ENCODE measurements around the gene RNASEH2A.

DNA sequence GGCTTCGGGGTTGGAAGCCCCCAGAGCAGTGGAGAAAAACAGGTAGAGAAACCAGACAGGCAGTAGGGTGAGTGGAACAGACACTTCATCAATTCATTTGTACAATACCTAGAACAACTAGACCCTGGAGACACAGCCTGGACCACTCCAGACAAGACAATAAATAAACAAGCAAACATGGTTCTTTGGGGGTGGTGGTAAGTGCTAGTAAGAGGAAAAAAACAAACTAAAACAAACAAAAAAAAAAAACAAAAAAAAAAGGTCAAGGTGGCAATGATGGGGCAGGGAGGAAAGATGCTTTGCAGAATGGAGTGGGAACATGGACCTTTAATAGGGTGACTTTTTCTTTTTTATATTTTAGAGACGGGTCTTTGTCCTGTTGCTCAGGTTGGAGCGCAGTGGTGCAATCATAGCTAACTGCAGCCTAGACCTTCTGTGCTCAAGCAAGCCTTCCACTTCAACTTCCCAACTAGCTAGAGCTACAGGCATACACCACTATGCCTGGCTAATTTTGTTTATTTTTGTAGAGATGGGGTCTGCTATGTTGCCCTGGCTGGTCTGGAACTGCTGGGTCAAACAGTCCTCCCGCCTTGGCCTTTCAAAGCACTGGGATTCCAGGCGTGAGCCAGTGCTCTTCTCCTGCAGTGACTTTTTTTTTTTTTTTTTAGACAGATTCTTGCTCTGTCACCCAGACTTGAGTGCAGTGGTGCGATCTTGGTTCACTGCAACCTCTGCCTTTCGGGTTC lies 12.0 kb upstream of the RNASEH2A start:
- TF ChIP-seq, protein P1, sequence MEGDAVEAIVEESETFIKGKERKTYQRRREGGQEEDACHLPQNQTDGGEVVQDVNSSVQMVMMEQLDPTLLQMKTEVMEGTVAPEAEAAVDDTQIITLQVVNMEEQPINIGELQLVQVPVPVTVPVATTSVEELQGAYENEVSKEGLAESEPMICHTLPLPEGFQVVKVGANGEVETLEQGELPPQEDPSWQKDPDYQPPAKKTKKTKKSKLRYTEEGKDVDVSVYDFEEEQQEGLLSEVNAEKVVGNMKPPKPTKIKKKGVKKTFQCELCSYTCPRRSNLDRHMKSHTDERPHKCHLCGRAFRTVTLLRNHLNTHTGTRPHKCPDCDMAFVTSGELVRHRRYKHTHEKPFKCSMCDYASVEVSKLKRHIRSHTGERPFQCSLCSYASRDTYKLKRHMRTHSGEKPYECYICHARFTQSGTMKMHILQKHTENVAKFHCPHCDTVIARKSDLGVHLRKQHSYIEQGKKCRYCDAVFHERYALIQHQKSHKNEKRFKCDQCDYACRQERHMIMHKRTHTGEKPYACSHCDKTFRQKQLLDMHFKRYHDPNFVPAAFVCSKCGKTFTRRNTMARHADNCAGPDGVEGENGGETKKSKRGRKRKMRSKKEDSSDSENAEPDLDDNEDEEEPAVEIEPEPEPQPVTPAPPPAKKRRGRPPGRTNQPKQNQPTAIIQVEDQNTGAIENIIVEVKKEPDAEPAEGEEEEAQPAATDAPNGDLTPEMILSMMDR (IDR thresholded peaks at IDR 0.05): no peak
- no peak for TF ChIP-seq POLR2AphosphoS5 (IDR thresholded peaks at IDR 0.05; ENCODE audit: insufficient read depth in 1 of 2, low read depth in 1 of 2)
- TF ChIP-seq POLR2A (IDR thresholded peaks at IDR 0.05): no peak
